ENCODE measurements around the gene TFIP11.

Gene TFIP11

DNA sequence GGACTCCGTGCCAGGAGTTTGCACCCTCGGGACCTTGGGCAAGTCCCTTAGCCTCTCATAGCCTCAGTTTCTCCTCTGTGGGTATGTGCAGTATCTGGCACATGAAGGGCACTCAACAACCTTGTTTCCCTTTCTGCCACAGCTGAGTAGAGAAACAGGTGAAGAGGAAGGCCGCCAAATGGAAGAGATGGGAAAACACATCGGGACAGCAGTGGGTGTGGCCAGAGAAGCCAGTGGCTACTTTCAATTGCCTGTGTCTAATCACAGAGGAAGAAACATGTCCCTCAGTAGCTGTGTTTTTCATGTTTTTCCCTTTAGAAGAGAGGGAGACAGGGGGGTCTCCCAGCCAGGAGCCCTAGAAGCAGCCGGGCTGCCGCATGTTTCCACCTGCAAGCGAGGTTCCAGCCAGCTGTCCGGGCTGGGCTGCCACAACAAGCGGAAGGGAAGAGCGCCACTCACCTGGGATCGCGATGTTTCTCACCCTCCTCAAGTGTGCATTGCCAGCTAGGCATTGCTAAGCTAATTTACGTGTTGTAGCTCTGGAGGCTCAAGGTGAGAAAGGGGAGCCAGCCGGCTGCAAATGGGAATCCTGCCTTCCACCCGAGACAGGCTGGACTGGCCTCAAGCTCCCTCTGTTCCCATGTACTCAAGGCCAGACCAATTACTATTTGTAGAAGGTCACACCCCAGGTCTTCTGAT lies 66.5 kb downstream of the TFIP11 start:
- DNase-seq, result no peak

DNA sequence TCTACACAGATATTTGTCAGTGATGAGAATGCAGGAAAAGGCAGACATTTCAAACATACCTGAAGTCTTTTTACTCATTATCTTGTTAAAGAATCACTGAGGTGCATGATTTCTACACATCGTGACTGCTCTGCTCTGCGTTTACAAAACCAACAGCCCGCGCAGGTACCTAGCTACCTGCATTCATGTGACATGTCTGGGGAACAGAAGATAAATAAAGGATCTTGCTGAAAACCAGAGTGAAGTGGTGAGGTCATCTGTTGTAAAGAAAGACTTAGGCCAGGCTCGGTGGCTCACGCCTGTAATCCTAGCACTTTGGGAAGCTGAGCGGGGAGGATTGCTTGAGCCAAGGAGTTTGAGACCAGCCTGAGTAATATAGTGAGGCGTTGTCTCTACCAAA lies 67.5 kb downstream of the TFIP11 start:
- no peak for DNase-seq

- no peak for DNase-seq
Measured at GRCh38 chr22:26443901-26444690, 68.2 kb downstream of the TFIP11 start.

DNA sequence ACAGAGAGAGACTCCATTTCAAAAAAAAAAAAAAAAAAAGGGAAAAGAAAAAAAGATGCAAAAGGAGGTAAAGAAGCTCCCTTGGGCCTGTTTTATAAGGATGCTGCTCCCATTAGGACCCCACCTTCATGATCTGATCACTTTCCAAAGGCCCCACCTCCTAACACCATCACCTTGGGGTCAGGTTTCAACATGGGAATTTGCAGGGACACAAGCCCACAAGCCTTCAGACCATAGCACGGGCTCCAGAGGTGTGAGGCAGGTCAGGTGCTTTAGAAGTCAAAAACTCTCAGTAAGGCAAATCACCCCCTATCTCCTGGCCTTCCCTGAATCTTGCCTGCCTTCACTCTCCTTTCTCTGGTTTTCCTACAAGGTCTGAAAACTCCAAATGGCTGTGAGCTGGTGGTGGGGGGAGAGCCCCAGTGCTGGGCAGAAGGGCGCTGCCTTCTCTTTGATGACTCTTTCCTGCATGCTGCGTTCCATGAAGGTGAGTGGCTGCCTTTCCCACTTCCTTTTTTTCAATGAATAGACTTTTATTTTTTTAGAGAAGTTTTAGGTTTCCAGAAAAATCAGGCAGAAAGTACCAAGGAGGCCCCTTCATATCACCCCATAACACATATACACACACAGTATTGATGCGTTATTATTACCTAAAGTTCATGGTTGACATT lies 70.1 kb downstream of the TFIP11 start:
- DNase-seq, result no peak
